BLaER1 treated with 17β-estradiol and CSF1 and Interleukin-3, amounts not matched to agents 10 nM and 100 nM (cell line): Measurements from ENCODE around the gene FFAR4.

Experiments
- H3K27ac ChIP-seq, 11 experiments: shearing (Covaris generic); formaldehyde crosslinking; 2 replicates each; pipeline ENCODE4 v1.8.1; 2022
- H3K27me3 ChIP-seq, 11 experiments: shearing (Covaris generic); formaldehyde crosslinking; 2 replicates each; pipeline ENCODE4 v1.8.1; 2022
- H3K36me3 ChIP-seq, 11 experiments: shearing (Covaris generic); formaldehyde crosslinking; 2 replicates each; pipeline ENCODE4 v1.8.1; 2022
- H3K4me1 ChIP-seq, 10 experiments: shearing (Covaris generic); formaldehyde crosslinking; 2 replicates each; pipeline ENCODE4 v1.8.1; 2022
- H3K4me2 ChIP-seq, 11 experiments: shearing (Covaris generic); formaldehyde crosslinking; 2 replicates each; pipeline ENCODE4 v1.8.1; 2022
- H3K4me3 ChIP-seq, 10 experiments: shearing (Covaris generic); formaldehyde crosslinking; 2 replicates each; pipeline ENCODE4 v1.8.1; 2022
- H3K9ac ChIP-seq, 11 experiments: shearing (Covaris generic); formaldehyde crosslinking; 2 replicates each; pipeline ENCODE4 v1.8.1; 2022
- H3K9me3 ChIP-seq, 11 experiments: shearing (Covaris generic); formaldehyde crosslinking; replicated peaks in 1 of 11; 2 replicates each; pipeline ENCODE4 v1.8.1; 2022
- H4K20me1 ChIP-seq, 11 experiments: shearing (Covaris generic); formaldehyde crosslinking; 2 replicates each; pipeline ENCODE4 v1.8.1; 2022
- Cebpa-rat ChIP-seq, 11 experiments: shearing (Covaris generic); IDR thresholded peaks; 2 replicates each; pipeline ENCODE4 v1.8.1; 2022

Gene FFAR4

DNA sequence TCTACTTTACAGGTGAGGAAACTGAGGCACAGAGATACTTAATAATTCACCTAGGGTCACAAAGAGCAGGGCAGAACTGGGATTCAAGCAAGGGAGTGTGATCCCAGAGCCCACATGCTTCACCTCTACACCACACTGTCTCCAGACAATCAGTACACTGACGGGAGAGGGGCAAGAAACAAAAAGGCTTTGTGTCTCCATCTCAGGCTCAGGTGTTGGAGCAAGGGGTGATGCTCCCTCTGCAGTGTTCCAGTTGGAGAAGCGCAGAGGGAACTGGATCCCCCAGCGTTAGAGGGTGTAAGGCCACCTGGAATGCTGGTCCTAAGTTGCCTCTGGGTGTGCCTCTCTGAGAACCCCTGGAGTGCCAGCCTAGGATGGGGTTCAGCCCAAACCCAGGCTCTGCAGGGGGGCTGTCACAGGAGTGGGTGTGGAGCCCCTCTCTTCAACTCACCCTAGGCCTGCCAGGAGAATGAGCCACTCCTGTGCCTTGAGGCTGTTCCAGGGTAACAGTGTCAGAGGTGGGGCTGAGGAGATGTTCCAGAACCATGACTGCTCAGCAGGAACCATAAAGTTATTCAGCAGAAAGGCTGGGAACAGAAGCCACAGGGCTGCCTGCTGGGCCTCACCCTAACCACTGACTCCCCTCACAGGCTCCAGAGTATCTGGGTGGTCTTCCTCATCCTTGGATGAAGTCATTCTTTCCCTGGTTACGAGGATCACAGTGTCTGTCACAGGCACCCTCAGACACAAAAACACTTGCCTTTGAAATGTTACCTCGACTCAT is 29.1 kb downstream of the FFAR4 start:
- no peak for TF ChIP-seq Cebpa-rat (IDR thresholded peaks at IDR 0.05)
- Histone ChIP-seq H3K4me2 (no peak overlapping the region), H3K27ac (no peak overlapping the region), H4K20me1 (no peaks in the 10 kb centered on the region), H3K4me3 (no peak overlapping the region), H3K9me3 (peaks cover 0 to 11% (median 8%) of the 10 kb centered on the region in 11 experiments; a peak in 12 of 22 replicates), H3K36me3 (no peaks in the 10 kb centered on the region), H3K27me3 (no peaks in the 10 kb centered on the region), H3K4me1 (peaks cover 0 to 5% (median 0%) of the 10 kb centered on the region in 10 experiments; a peak in 2 of 20 replicates), H3K9ac (no peak overlapping the region)

DNA sequence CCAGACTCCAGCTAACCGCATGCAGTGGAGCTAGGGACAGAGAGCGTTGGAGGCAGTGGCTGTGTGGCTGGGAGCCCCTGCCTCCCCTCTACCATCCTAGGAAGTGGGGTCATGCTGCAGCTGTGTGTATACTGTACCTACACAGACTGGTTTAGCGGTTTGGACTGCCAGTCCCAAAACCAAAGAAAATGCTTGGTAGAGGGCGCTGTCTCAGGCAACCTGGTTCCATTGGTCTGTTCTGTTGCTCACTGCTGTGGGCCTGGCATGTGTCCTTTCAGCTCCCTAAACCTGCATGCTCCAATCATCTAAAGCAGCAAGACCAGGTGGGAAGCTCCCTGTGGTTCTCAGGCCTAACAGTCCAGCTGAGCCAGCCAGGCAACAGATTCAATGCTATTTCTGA is 30.1 kb downstream of the FFAR4 start:
- Histone ChIP-seq H3K9me3 (peaks cover 5 to 19% (median 13%) of the 10 kb centered on the region in 11 experiments; a peak in 19 of 22 replicates), H3K27me3 (no peaks in the 10 kb centered on the region), H3K4me3 (no peak overlapping the region), H3K36me3 (no peaks in the 10 kb centered on the region), H4K20me1 (no peaks in the 10 kb centered on the region), H3K27ac (no peak overlapping the region), H3K4me2 (no peak overlapping the region), H3K4me1 (no peaks in the 10 kb centered on the region; a peak in 1 of 20 replicates), H3K9ac (no peak overlapping the region)
- TF ChIP-seq Cebpa-rat (IDR thresholded peaks at IDR 0.05), result no peak

DNA sequence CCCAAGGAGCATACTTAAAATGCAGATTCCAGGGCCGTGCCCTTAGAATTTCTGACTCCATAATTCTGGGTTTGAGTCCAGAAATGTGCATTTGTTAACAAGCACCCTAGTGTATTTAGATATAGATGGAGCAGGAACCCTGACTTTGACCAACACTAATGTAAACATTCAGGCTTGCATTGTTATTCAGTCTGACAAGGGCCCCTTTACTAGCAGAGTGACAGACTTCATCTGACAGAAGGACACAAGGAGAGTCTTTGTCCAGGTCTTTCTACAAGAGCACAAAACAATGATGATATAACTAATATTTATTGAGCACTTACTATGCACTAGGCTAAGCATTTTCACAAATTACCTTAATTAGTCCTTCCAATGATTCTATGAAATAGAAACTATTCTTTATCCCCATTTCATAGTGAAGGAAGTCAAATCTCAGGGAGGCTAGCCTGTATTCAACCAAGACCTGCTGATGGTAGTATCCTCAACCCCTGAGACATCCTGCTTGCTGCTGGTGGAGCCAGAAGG is 30.7 kb downstream of the FFAR4 start:
- no peak overlapping the region for H3K4me3 ChIP-seq
- no peaks in the 10 kb centered on the region for H4K20me1 ChIP-seq
- H3K4me2 ChIP-seq, result no peak overlapping the region
- no peak overlapping the region for H3K27ac ChIP-seq
- no peaks in the 10 kb centered on the region for H3K4me1 ChIP-seq
- H3K36me3 ChIP-seq, result no peaks in the 10 kb centered on the region
- no peaks in the 10 kb centered on the region for H3K27me3 ChIP-seq
- no peak for TF ChIP-seq Cebpa-rat (IDR thresholded peaks at IDR 0.05)
- no peak overlapping the region for H3K9ac ChIP-seq
- H3K9me3 ChIP-seq, result peaks cover 5 to 20% (median 13%) of the 10 kb centered on the region in 11 experiments; a peak in 19 of 22 replicates

DNA sequence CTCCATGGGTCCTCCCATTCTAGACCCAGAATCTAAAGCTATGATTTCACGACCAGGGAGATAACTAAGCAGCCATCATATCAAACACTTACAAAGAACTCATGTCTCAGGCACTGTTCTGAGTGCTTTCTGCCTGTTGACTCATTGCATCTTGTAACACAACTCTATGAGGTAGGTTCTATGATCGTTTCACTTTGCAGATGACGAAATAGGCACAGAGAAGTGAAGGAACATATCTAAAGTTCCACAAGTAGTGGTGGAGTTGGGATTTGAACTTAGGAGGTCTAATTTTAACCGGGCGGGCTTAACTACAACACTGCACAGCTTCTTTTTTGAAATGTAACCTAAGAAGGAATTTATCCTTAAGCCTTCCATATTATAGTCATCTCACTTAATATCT is 31.7 kb downstream of the FFAR4 start:
- no peaks in the 10 kb centered on the region for H4K20me1 ChIP-seq
- no peak for TF ChIP-seq Cebpa-rat (IDR thresholded peaks at IDR 0.05)
- H3K4me1 ChIP-seq, result no peaks in the 10 kb centered on the region
- no peak overlapping the region for H3K4me3 ChIP-seq
- peaks cover 5 to 20% (median 13%) of the 10 kb centered on the region in 11 experiments; a peak in 19 of 22 replicates for H3K9me3 ChIP-seq
- H3K36me3 ChIP-seq, result no peaks in the 10 kb centered on the region
- no peak overlapping the region for H3K9ac ChIP-seq
- H3K4me2 ChIP-seq, result no peak overlapping the region
- H3K27ac ChIP-seq, result no peak overlapping the region
- H3K27me3 ChIP-seq, result no peaks in the 10 kb centered on the region

DNA sequence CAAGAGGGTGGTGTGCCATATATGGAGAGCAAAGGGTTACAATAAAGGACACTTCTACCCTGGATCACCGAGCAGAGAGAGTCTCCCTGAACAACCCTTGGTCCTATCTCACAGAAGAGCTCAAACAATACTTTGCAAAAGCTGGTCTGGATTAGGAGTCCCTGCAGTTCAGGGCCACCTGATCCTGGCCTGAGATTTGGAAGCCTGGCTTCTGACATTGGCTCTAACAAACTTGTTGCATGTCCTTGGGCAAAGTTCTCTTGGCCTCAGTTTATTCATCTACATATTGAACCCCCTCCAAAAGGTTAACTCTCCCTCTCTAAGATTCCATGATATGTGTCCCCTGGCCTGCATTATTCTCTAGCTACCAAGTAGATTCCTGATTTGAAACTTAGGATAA is 32.9 kb downstream of the FFAR4 start:
- no peaks in the 10 kb centered on the region for H4K20me1 ChIP-seq
- no peak overlapping the region for H3K9ac ChIP-seq
- no peaks in the 10 kb centered on the region for H3K27me3 ChIP-seq
- H3K27ac ChIP-seq, result no peak overlapping the region
- H3K4me3 ChIP-seq, result no peak overlapping the region
- H3K4me2 ChIP-seq, result no peak overlapping the region
- no peaks in the 10 kb centered on the region for H3K4me1 ChIP-seq
- no peak for TF ChIP-seq Cebpa-rat (IDR thresholded peaks at IDR 0.05)
- H3K36me3 ChIP-seq, result no peaks in the 10 kb centered on the region
- H3K9me3 ChIP-seq, result peaks cover 5 to 20% (median 13%) of the 10 kb centered on the region in 11 experiments; a peak in 19 of 22 replicates

DNA sequence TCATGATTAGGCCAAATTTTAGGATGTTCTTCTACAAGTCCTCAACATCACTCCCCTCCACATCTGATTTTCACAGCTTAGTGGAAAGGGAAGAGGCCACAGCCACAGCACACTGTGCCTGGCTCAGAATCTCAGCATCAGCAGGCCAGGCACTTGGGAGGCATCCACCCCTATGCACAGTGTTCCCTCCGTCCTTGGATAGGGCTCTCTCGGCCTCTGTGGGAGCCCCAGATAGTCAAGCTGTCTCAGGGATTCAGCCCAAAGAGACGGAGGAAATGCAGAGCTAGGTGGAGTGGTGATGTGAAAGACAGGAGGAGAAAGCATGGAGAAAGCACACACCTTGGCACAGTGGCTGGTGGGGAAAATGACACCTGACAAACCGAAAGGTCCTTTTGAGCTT is 33.3 kb downstream of the FFAR4 start:
- no peak for TF ChIP-seq Cebpa-rat (IDR thresholded peaks at IDR 0.05)
- H3K4me3 ChIP-seq, result no peak overlapping the region
- H4K20me1 ChIP-seq, result no peaks in the 10 kb centered on the region
- no peaks in the 10 kb centered on the region for H3K36me3 ChIP-seq
- no peaks in the 10 kb centered on the region for H3K4me1 ChIP-seq
- H3K27me3 ChIP-seq, result no peaks in the 10 kb centered on the region
- H3K9me3 ChIP-seq, result peaks cover 5 to 20% (median 13%) of the 10 kb centered on the region in 11 experiments; a peak in 19 of 22 replicates
- no peak overlapping the region for H3K9ac ChIP-seq
- H3K27ac ChIP-seq, result no peak overlapping the region
- H3K4me2 ChIP-seq, result no peak overlapping the region

DNA sequence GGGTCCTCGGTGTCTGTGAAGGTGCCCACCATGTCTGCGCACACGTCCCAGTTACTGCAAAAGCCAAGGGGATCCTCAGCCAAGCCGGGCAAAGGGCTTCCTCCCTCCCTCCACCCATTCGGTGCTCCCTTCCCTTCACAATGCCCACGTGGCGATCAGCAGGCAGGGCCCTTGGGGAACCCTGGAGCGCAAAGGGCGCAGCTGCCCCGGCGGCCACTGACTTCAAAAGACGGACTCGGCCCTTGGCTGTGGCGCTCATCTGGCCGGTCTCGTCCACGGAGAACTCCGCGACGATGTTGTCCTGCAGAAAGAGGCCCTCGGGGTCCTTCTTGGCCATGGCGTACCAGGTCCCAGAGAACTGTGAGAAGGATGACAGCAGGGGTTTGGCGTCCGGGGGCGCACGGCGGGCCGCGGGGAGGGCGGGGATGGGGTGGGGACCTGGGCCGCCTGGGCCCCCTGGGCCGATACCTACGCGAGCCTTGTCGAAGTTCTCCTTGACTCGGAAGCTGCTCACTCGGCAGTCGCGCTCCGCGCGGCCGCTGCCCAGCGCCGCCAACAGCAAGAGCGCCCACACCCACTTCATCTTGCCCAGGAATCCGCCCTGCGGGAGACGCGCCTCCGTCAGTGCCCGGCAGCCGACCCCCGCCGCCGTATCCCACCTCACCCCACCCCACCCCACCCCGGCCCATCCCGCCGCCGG is 34.1 kb downstream of the FFAR4 start:
- H3K9ac ChIP-seq, result no peak overlapping the region
- TF ChIP-seq Cebpa-rat (IDR thresholded peaks at IDR 0.05), result no peak
- no peak overlapping the region for H3K27ac ChIP-seq
- no peaks in the 10 kb centered on the region for H4K20me1 ChIP-seq
- H3K4me1 ChIP-seq, result no peaks in the 10 kb centered on the region
- no peak overlapping the region for H3K4me3 ChIP-seq
- no peaks in the 10 kb centered on the region for H3K36me3 ChIP-seq
- no peak overlapping the region for H3K4me2 ChIP-seq
- peaks cover 5 to 20% (median 13%) of the 10 kb centered on the region in 11 experiments; a peak in 19 of 22 replicates for H3K9me3 ChIP-seq
- no peaks in the 10 kb centered on the region for H3K27me3 ChIP-seq

DNA sequence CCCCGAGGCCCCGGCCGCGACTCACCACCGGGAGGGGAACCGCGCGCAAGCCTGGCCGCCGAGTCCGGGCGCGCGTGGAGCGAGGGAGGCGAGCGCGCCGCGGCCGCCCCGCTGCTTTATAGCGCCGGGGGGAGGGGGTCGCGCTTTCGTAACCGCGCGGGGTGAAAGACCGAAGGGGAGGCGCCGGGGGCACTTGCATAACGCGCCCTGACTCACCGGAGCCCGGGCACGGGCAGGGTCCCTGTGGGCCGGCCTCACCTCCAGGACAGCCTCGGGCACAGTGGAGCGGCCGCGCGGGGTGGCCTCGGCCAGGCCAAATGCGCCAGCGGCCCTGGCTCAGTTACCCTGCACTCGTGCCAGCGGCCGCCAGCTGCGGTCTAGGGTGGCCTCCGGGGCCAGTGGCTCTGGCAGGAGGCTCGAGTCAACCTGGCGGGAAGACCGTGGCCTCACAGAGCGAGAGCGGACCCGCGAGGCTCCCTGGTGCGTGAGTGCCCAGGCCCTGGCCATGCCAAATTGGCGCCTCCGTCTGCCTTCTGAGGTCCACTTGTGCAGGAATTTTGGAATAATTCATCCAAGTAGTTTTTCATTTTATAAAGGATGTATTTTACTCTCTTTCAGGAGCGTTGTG is 34.8 kb downstream of the FFAR4 start, which contains the start of gene RBP4:
RBP4 (minus strand) TSS at position 90 of the 628 bp plus-strand sequence. CDS start 207 bp downstream, outside the sequence.
- TF ChIP-seq Cebpa-rat (IDR thresholded peaks at IDR 0.05), result no peak
- Histone ChIP-seq H3K4me1 (no peaks in the 10 kb centered on the region), H3K4me2 (no peak within 1 kb of the TSS), H3K9me3 (peaks cover 5 to 20% (median 13%) of the 10 kb centered on the region in 11 experiments; a peak in 19 of 22 replicates), H3K27ac (no peak within 1 kb of the TSS), H3K9ac (no peak within 1 kb of the TSS), H4K20me1 (no peaks in the 10 kb centered on the region), H3K27me3 (no peaks in the 10 kb centered on the region), H3K36me3 (no peaks in the 10 kb centered on the region), H3K4me3 (no peak within 1 kb of the TSS)

DNA sequence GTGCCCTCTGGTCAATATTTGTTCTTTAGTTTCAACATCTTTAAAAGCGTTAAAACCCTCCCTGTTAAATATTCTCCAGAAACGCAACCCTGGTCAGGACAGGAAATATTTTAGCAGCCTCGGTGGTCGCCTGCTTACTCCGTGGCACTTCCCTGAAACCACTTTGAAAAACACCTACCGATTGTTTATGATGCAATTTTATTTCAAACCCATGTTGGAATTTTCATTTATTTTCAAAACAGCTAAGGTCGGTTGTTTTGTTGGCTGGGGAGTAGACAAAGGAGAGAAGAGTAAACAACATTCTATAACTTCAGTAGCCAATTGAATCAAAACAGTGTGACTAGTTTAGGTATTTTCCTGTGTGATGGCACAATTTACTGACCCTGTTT is 35.3 kb downstream of the FFAR4 start:
- Histone ChIP-seq H3K9ac (no peak overlapping the region), H3K9me3 (peaks cover 5 to 20% (median 13%) of the 10 kb centered on the region in 11 experiments; a peak in 19 of 22 replicates), H4K20me1 (no peaks in the 10 kb centered on the region), H3K4me3 (no peak overlapping the region), H3K36me3 (no peaks in the 10 kb centered on the region), H3K4me2 (no peak overlapping the region), H3K4me1 (no peaks in the 10 kb centered on the region), H3K27ac (no peak overlapping the region), H3K27me3 (no peaks in the 10 kb centered on the region)
- TF ChIP-seq Cebpa-rat (IDR thresholded peaks at IDR 0.05), result no peak
